Tibial nerve (tissue), 3 donors: ENCODE data around the gene GPR62.

ENCODE experiments used
- CTCF ChIP-seq, 5 experiments: fragments of 200-600 bp in 3 of 5; fragments of 450-650 bp in 2 of 5; sonication (generic) in 3 of 5; IDR thresholded peaks; one replicate each; pipeline ENCODE4 v1.5.1; 2016 to 2019; ENCODE audit warnings: antibody characterized with exemption in 5 of 5, mild to moderate bottlenecking in 3 of 5, moderate library complexity in 2 of 5
- POLR2A ChIP-seq, 2 donors: fragments of 450-650 bp; IDR thresholded peaks; one replicate each; pipeline ENCODE4 v1.6.1; 2017; ENCODE audit warnings: antibody characterized with exemption in 2 of 2, mild to moderate bottlenecking in 2 of 2, moderate library complexity in 2 of 2

- TF ChIP-seq CTCF (IDR thresholded peaks at IDR 0.05): no peak
- no peak for TF ChIP-seq POLR2A (IDR thresholded peaks at IDR 0.05)
Measured at GRCh38 chr3:51992017-51992682, 37.0 kb downstream of the GPR62 start.
